Suprapubic skin (tissue), 4 donors: ENCODE data around the gene FGF12. TPM values are rescaled to one million over a fixed set of nuclear protein-coding genes. Genes with fewer than 3 reads are reported as not detected.

Source experiments
- DNase-seq, 2 donors: peaks; one replicate each; pipeline ENCODE4 v3.0.0-alpha.2; 2019; ENCODE audit warnings: low spot score in 2 of 2
- H3K27ac ChIP-seq: fragments of 200-600 bp; sonication (generic); one replicate; pipeline ENCODE4 v1.5.1; 2019
- H3K27me3 ChIP-seq: fragments of 200-600 bp; sonication (generic); one replicate; pipeline ENCODE4 v1.5.1; 2019
- H3K36me3 ChIP-seq: fragments of 200-600 bp; sonication (generic); one replicate; pipeline ENCODE4 v1.5.1; 2019
- H3K4me1 ChIP-seq: fragments of 200-600 bp; sonication (generic); one replicate; pipeline ENCODE4 v1.5.1; 2019
- H3K4me3 ChIP-seq: fragments of 200-600 bp; sonication (generic); one replicate; pipeline ENCODE4 v1.5.1; 2019; ENCODE audit warnings: mild to moderate bottlenecking
- H3K9me3 ChIP-seq: fragments of 200-600 bp; sonication (generic); one replicate; pipeline ENCODE4 v1.5.1; 2019
- CTCF ChIP-seq, 2 donors: fragments of 200-600 bp in 1 of 2; fragments of 450-650 bp in 1 of 2; sonication (generic) in 1 of 2; IDR thresholded peaks; one replicate each; pipeline ENCODE4 v1.5.1; 2016 to 2019; ENCODE audit warnings: antibody characterized with exemption in 2 of 2, mild to moderate bottlenecking in 1 of 2, moderate library complexity in 1 of 2
- EP300 ChIP-seq: sonication (generic); formaldehyde crosslinking; IDR thresholded peaks from one replicate; pipeline ENCODE4 v1.6.1; 2017; ENCODE audit warnings: antibody characterized with exemption
- POLR2A ChIP-seq, 2 donors: fragments of 450-650 bp; IDR thresholded peaks; one replicate each; pipeline ENCODE4 v1.6.1; 2017; ENCODE audit warnings: antibody characterized with exemption in 2 of 2, mild to moderate bottlenecking in 2 of 2, moderate library complexity in 2 of 2
- POLR2AphosphoS5 ChIP-seq, 3 donors: sonication (generic); formaldehyde crosslinking; IDR thresholded peaks; one replicate each; pipeline ENCODE4 v1.6.1; 2017; ENCODE audit warnings: antibody characterized with exemption in 3 of 3
- WGBS: methylation state at CpG from one replicate; pipeline ENCODE4 v1.1.5; 2018; 5-methylcytosine and 5-hydroxymethylcytosine counted together
- total RNA-seq, 4 donors: library from RNA; depleted of rRNA; stranded (reverse); fragments of >200 nt; gene quantifications; one replicate each; pipeline ENCODE4 v1.1.0, GENCODE V29; 2016

The FGF12 gene
- total RNA-seq, 4 donors from 2014 or later: 1.5 to 3.6 (median 1.6) TPM

DNA sequence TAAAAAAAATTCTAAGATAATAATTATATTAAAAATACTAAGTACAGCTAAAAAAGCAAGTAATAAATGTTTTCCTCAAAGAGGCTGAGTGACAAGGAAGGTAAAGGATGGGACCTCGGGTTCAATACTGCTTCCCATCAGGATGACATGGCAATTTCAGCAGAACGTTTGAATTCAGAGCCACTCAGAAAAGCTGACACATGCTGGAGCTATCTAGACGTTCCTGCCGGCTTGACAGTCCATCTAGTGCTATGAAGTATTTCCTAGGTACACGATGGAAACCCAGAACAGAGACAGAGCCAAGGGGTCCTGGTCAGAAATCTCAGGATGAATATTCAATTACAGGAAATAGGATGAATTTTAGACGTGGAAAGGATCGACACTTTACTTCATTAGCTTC lies 361.8 kb downstream of the FGF12 start:
- DNase-seq: no peak
- 63% methylated on average over 7 of the region's 7 CpGs for WGBS
- H3K27me3 ChIP-seq: no peaks in the 10 kb centered on the region
- H3K36me3 ChIP-seq: no peaks in the 10 kb centered on the region
- H3K4me1 ChIP-seq: no peaks in the 10 kb centered on the region
- TF ChIP-seq POLR2A (IDR thresholded peaks at IDR 0.05) (no peak), CTCF (IDR thresholded peaks at IDR 0.05) (no peak), EP300 (no peak), POLR2AphosphoS5 (IDR thresholded peaks at IDR 0.05) (no peak)
- H3K9me3 ChIP-seq: no peaks in the 10 kb centered on the region
- H3K27ac ChIP-seq: no peak overlapping the region
- H3K4me3 ChIP-seq: no peak overlapping the region

- TF ChIP-seq POLR2AphosphoS5 (IDR thresholded peaks at IDR 0.05) (no peak), CTCF (IDR thresholded peaks at IDR 0.05) (no peak), EP300 (no peak), POLR2A (IDR thresholded peaks at IDR 0.05) (no peak)
- no peak for DNase-seq
- no peaks in the 10 kb centered on the region for H3K4me1 ChIP-seq
- H3K4me3 ChIP-seq: no peak overlapping the region
- 58% methylated on average over 1 of the region's 1 CpG for WGBS
- no peaks in the 10 kb centered on the region for H3K9me3 ChIP-seq
- H3K27ac ChIP-seq: no peak overlapping the region
- H3K27me3 ChIP-seq: no peaks in the 10 kb centered on the region
- no peaks in the 10 kb centered on the region for H3K36me3 ChIP-seq
Measured at GRCh38 chr3:192364316-192364715, 363.0 kb downstream of the FGF12 start.

- Histone ChIP-seq H3K4me1 (no peaks in the 10 kb centered on the region), H3K9me3 (no peaks in the 10 kb centered on the region), H3K4me3 (no peak overlapping the region), H3K27ac (no peak overlapping the region), H3K27me3 (no peaks in the 10 kb centered on the region), H3K36me3 (no peaks in the 10 kb centered on the region)
- no peak for TF ChIP-seq POLR2A (IDR thresholded peaks at IDR 0.05)
- TF ChIP-seq CTCF (IDR thresholded peaks at IDR 0.05): no peak
- no peak for TF ChIP-seq EP300
- TF ChIP-seq POLR2AphosphoS5 (IDR thresholded peaks at IDR 0.05): no peak
- 56% methylated on average over 7 of the region's 7 CpGs for WGBS
- no peak for DNase-seq
Measured at GRCh38 chr3:192354687-192355086, 372.7 kb downstream of the FGF12 start.

GRCh38 chr3:192352142-192352541 lies 375.2 kb downstream of the FGF12 start:
- no peak for DNase-seq
- Histone ChIP-seq H3K4me3 (no peak overlapping the region), H3K27ac (no peak overlapping the region), H3K4me1 (no peaks in the 10 kb centered on the region), H3K36me3 (no peaks in the 10 kb centered on the region), H3K9me3 (no peaks in the 10 kb centered on the region), H3K27me3 (no peaks in the 10 kb centered on the region)
- TF ChIP-seq POLR2AphosphoS5 (IDR thresholded peaks at IDR 0.05) (no peak), CTCF (IDR thresholded peaks at IDR 0.05) (no peak), EP300 (no peak), POLR2A (IDR thresholded peaks at IDR 0.05) (no peak)

DNA sequence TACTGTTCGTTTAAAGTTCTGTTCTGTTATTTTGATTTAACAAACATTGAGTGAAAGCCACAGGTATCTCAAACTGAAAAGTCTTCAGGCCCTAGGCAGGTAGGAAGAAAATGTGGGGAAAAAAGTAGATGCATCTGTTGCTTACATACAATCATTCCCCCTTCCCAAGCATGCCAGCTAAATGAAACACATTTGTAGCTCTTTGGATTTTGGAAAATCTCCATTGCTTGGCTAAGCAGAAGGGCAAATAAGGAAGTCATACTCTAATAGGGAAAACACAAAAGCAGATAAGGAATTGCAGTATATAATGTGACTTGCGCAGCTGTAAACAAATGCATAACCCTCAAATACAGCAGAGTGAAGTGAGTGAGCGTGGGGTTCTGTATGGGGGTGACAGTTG lies 375.9 kb downstream of the FGF12 start:
- H3K36me3 ChIP-seq: no peaks in the 10 kb centered on the region
- H3K4me3 ChIP-seq: no peak overlapping the region
- no peaks in the 10 kb centered on the region for H3K27me3 ChIP-seq
- H3K4me1 ChIP-seq: no peaks in the 10 kb centered on the region
- no peaks in the 10 kb centered on the region for H3K9me3 ChIP-seq
- no peak for DNase-seq
- WGBS: 78% methylated on average over 3 of the region's 3 CpGs
- TF ChIP-seq POLR2AphosphoS5 (IDR thresholded peaks at IDR 0.05) (no peak), EP300 (no peak), CTCF (IDR thresholded peaks at IDR 0.05) (no peak), POLR2A (IDR thresholded peaks at IDR 0.05) (no peak)
- H3K27ac ChIP-seq: no peak overlapping the region
